Astrocyte of the spinal cord (primary cell): ENCODE measurements around the gene SLC22A7.

Experiments
- DNase-seq: peaks from one replicate; pipeline ENCODE4 v3.0.0; 2011; ENCODE audit warnings: low read depth, low spot score
- H3K4me3 ChIP-seq: 2 replicates; pipeline ENCODE4 v1.5.1; 2011; ENCODE audit warnings: low read depth, mild to moderate bottlenecking, low read length, moderate library complexity
- CTCF ChIP-seq: IDR thresholded peaks from 2 replicates; pipeline ENCODE4 v1.5.1; 2012; ENCODE audit warnings: low read depth, mild to moderate bottlenecking, low read length, inconsistent platforms
- in situ Hi-C: cut with HindIII; loops from 2 replicates; pipeline ENCODE4 v1.10.0; 2017; ENCODE audit warnings: low sequenced_read_pairs

The SLC22A7 gene

GRCh38 chr6:43295456-43295855 lies 2.6 kb upstream of the SLC22A7 start:
- TF ChIP-seq CTCF = no peak
- H3K4me3 ChIP-seq = no peak overlapping the region
- in situ Hi-C loops = no loop called here
- DNase-seq = no peak

GRCh38 chr6:43296780-43297497 lies 1.1 kb upstream of the SLC22A7 start:
- in situ Hi-C loops = no loop called here
- DNase-seq = no peak
- H3K4me3 ChIP-seq = no peak overlapping the region
- no peak for TF ChIP-seq CTCF

GRCh38 chr6:43298565-43299337 lies 691 bp downstream of the SLC22A7 start:
- TF ChIP-seq CTCF = no peak
- no peak for DNase-seq
- no peak overlapping the region for H3K4me3 ChIP-seq
- in situ Hi-C loops = no loop called here

- no peak overlapping the region for H3K4me3 ChIP-seq
- TF ChIP-seq CTCF = no peak
- in situ Hi-C loops = no loop called here
- DNase-seq = no peak
Measured at GRCh38 chr6:43299338-43300293, 1.6 kb downstream of the SLC22A7 start.

- in situ Hi-C loops = no loop called here
- TF ChIP-seq CTCF = no peak
- DNase-seq = no peak
- H3K4me3 ChIP-seq = no peak overlapping the region
Measured at GRCh38 chr6:43301081-43301870, 3.2 kb downstream of the SLC22A7 start.
